Hippocampal formation (tissue), 2 donors: ENCODE measurements around the gene AIF1.
A peak's percentile ranks its signal among the peaks of the same experiment; 100 is the strongest.

ENCODE experiments used
- DNase-seq, 2 donors: peaks; one replicate each; lab custom pipeline; 2025; lab: John Stamatoyannopoulos, UW

AIF1 gene

DNA sequence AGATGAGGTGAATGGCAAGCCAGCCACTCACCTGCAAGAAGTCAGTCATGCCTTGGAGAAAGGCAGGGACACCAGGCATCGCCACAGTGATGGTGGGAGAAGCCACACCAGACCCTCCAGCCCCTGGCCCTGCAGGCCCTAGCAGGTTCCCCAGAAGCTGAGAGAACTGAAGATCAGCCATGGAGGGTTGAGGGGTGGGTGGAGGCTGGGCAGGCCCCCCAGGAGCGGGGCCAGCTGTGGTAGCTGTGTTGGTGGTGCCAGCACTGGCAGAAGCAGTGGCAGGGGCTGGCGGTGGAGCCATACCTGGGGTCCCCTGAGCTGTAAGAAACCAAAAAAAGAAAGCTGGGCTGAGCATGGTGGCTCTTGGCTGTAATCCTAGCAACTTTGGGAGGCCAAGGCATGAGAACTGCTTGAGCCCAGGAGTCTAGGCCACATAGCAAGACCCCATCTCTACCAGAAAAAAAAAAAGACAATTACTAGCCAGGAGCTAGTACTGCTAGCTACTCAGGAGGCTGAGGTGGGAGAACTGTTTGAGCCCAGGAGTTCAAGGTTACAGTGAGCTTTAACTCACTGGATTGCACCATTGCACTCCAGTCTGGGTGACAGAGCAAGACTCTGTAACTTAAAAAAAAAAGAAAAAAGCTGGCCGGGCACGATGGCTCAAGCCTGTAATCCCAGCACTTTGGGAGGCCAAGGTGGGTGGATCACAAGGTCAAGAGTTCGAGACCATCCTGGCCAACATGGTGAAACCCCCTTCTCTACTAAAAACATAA is 27.9 kb downstream of the AIF1 start:
- DNase-seq = no peak

- DNase-seq = no peak
These were observed 28.9 kb downstream of the AIF1 start for GRCh38 chr6:31643818-31644454.

DNA sequence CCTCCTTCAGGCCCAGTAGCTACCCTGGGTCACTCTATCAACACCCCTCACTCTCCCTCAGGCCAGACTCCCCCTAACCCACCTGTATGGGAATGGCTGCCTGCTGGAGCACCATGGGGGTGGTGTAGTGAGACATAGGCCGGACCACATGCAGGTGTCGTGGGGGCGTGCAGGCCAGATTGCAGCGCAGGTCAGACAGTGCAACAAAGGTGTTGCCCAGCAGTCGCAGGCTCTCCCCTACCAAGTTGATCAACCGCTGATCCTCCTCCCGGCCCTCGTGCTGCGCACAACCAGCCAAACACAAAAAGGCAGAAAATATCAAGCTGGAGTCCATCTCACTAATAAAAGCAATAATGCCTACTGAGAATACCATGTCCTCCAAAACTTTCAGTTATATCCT is 30.3 kb downstream of the AIF1 start:
- DNase-seq = no peak

DNA sequence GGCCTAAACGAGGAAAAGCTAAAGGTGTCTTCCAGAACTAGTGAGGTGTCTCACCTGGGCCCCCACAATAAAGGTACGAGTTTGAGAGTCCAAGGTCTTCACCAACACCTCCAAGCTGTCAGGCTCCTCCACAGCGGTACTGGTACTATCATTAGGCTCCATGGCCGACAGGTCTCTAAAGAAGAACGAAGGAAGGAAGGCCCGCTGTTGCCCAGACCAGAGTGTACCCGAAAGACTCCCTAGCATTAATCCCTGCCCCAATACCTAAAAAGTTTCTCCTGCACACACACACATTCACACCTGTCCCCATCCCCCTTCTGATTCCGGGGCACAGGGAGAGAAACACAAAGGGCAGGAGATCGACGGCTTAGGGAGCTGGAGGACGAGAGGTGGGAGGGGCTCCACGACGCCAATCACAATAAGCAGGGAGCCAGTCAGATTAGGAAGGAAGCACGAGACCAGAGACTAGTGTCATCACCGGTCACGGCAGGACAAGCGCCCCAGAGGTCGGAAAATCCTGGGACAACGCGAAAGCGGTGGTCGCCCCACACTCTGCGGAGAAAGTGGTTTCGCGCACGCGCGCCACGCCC is 36.7 kb downstream of the AIF1 start:
- peak in 1 of 2 donors; percentile 31 for DNase-seq

GRCh38 chr6:31652925-31653724 is 38.1 kb downstream of the AIF1 start:
- DNase-seq = peak; percentile 92 to 98

DNA sequence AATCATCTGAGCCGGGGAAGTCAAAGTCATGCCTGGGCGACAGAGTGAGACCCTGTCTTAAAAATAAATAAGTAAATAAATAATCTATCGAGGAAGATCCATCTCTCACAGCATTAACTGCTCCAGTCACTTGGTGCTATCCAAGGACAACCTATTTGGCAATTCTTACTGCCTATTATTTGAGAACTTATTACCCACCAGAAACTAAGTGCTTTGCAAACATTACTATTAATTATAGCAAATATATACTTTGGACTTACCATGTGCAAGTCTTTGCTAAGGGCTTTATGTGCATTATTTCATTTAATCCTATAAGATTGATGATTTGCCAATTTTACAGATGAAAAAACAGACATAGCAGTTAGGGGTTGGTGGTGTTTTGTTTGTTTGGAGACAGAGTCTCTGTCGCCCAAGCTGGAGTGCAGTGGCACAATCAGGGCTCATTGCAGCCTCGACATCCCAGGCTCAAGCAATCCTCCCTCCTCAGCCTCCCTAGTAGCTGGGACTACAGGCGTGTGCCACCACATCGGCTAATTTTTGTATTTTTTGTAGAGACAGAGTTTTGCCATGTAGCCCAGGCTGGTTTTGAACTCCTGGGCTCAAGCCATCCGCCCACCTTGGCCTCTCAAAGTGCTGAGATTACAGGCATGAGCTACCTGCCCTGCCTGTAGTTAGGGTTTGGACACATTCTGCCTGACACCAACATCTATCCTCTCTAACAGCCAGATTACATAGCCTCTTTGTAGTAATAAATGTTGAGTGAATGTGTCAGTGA is 39.7 kb downstream of the AIF1 start:
- no peak for DNase-seq

GRCh38 chr6:31655349-31656237 is 40.6 kb downstream of the AIF1 start, which contains the start of gene APOM:
APOM (plus strand) TSS chr6:31655894; CDS start chr6:31655967, 73 bp downstream.
- DNase-seq = no peak

DNA sequence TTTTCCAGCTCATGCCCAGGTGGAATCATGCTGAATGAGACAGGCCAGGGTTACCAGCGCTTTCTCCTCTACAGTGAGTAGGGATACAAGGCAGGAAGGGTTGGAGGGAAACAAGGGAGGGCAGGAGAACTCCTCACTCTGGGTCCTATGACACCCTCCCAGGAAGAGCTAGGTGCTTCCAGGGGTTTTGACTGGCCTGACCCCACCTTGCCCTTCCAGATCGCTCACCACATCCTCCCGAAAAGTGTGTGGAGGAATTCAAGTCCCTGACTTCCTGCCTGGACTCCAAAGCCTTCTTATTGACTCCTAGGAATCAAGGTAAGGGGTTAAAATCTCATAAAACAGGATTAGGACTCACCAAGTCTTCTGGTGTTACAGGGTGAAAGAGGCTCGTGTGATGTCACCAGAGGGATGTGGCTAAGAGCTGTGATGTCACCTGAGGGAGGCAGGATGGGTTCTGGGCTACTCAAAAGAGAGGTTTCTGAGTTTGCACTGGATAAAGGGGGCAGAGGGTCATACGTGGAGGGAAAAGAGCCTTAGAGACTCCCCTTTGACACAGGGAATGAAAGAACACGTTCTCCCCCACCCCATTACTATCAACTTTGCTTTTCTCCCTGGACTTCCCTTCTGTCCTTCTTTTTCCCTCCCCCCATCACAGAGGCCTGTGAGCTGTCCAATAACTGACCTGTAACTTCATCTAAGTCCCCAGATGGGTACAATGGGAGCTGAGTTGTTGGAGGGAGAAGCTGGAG is 42.5 kb downstream of the AIF1 start:
- DNase-seq = no peak

GRCh38 chr6:31658158-31658688 is 43.2 kb downstream of the AIF1 start:
- DNase-seq = no peak

- no peak for DNase-seq
These were observed 44.1 kb downstream of the AIF1 start for GRCh38 chr6:31658983-31659648.

DNA sequence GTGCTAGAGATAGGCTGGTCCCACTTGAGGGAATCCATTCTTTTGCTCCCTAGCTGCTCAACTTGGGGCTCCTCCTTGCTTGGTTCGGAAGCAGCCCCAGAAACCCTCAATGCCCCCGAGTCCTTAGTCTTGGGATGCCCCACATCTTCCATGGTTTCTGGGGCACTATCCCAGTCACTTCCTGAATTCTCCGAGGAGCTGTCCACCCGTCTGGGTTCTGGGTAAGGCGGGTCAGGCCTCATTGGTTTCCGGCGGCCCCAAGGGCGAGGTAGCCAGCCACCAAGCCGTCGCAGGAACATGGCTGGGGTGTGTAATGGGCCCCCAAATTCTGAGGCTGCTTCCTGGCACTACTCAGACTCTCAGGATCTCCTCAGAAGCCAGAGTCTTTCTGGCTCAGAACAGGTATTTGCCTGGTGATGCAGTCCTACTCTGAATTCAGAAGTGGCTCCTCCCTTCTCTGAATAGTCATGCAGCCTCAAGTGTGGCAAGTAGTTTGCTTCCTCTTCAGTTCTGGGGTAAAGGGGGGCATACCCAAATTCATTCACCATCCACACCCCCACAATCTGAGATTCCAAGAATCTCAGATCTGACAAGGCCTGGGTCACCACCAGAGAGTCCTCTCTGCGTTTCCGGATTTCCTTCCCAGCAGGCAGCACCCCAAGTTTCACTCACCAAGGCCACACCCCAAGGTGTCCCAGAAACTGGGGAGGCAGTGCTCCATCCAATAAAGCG is 44.8 kb downstream of the AIF1 start:
- DNase-seq = no peak

GRCh38 chr6:31660381-31661261 is 45.6 kb downstream of the AIF1 start, which contains the start of gene C6orf47:
C6orf47 (minus strand) TSS chr6:31660778; CDS start chr6:31659947, 831 bp downstream.
- DNase-seq = peak; percentile 64 to 73

DNA sequence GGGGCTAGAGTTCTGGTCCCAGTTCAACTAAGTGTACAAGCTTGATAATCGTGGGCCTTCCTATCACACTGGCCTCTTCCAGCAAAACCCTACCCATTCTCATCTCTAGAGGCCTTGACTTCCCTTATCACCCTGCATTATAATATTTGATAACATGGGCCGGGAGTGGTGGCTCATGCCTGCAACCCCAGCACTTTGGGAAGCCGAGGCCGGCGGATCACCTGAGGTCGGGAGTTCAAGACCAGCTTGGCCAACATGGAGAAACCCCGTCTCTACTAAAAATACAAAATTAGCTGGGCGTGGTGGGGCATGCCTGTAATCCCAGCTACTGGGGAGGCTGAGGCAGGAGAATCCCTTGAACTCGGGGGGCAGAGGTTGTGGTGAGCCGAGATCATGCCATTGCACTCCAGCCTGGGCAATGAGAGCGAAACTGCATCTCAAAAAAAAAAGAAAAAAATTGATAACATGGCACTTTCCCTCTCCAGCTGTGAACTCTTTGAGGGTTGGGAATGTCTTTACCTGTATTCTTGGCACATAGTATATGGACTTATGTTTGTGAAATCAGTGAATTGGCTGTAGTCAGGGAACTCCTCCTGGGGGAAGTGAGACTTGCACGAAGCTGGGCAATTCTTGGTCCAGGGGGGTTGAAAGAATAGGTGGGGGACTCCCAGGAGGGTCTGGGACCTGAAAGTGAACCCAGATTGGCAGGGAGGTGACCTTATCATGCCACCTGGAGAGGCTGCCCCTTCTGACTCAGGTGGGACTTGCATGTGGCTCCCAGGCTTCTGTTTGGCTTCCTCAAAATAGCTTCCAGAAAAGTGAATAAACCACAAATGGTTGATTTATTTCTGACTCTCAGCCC is 46.5 kb downstream of the AIF1 start:
- DNase-seq = no peak

GRCh38 chr6:31662124-31662723 is 47.2 kb downstream of the AIF1 start:
- DNase-seq = no peak

GRCh38 chr6:31663126-31663960 is 48.3 kb downstream of the AIF1 start:
- no peak for DNase-seq
